ENCODE results near the gene SP7. TPM values are rescaled to one million over a fixed set of nuclear protein-coding genes. Genes with fewer than 3 reads are reported as not detected.

The SP7 gene
- total RNA-seq, 1 donor from 2014 or later, result 0.07 TPM

- H3K4me1 Mint-ChIP-seq, result peaks cover 27% of the 10 kb centered on the region
- H3K27ac Mint-ChIP-seq (ENCODE audit: unreplicated experiment), result no peak overlapping the region
- H3K36me3 Mint-ChIP-seq (ENCODE audit: low read depth), result no peaks in the 10 kb centered on the region
- DNase-seq (ENCODE audit: low read depth, low spot score), result no peak
- H3K9me3 Mint-ChIP-seq, result no peaks in the 10 kb centered on the region
- TF ChIP-seq CTCF (conservative IDR thresholded peaks at IDR 0.05), result no peak
- peaks cover 5% of the 10 kb centered on the region for H3K27me3 Mint-ChIP-seq (ENCODE audit: low read depth)
- H3K4me3 Mint-ChIP-seq, result peak overlapping the region; percentile 56
Observed at GRCh38 chr12:53328043-53328435, 8.1 kb downstream of the SP7 start.

- TF ChIP-seq CTCF (conservative IDR thresholded peaks at IDR 0.05), result peak; percentile 39
- Mint-ChIP-seq H3K4me1 (peaks cover 27% of the 10 kb centered on the region), H3K27me3 (ENCODE audit: low read depth) (peaks cover 5% of the 10 kb centered on the region), H3K4me3 (peak overlapping the region; percentile 82), H3K9me3 (no peaks in the 10 kb centered on the region), H3K27ac (ENCODE audit: unreplicated experiment) (no peak overlapping the region), H3K36me3 (ENCODE audit: low read depth) (no peaks in the 10 kb centered on the region)
- no peak for DNase-seq (ENCODE audit: low read depth, low spot score)
Observed at GRCh38 chr12:53327435-53328042, 8.6 kb downstream of the SP7 start.

GRCh38 chr12:53326460-53327185 lies 9.5 kb downstream of the SP7 start:
- no peak for TF ChIP-seq CTCF (conservative IDR thresholded peaks at IDR 0.05)
- Mint-ChIP-seq H3K4me1 (peaks cover 30% of the 10 kb centered on the region), H3K27me3 (ENCODE audit: low read depth) (peaks cover 5% of the 10 kb centered on the region), H3K9me3 (no peaks in the 10 kb centered on the region), H3K27ac (ENCODE audit: unreplicated experiment) (peak overlapping the region; percentile 43), H3K36me3 (ENCODE audit: low read depth) (no peaks in the 10 kb centered on the region), H3K4me3 (peak overlapping the region; percentile 85)
- DNase-seq (ENCODE audit: low read depth, low spot score), result no peak

- H3K4me3 Mint-ChIP-seq, result peak overlapping the region; percentile 85
- DNase-seq (ENCODE audit: low read depth, low spot score), result peak; percentile 44
- no peaks in the 10 kb centered on the region for H3K9me3 Mint-ChIP-seq
- H3K27me3 Mint-ChIP-seq (ENCODE audit: low read depth), result peaks cover 5% of the 10 kb centered on the region
- H3K27ac Mint-ChIP-seq (ENCODE audit: unreplicated experiment), result no peak overlapping the region
- H3K36me3 Mint-ChIP-seq (ENCODE audit: low read depth), result no peaks in the 10 kb centered on the region
- TF ChIP-seq CTCF (conservative IDR thresholded peaks at IDR 0.05), result no peak
- peaks cover 40% of the 10 kb centered on the region for H3K4me1 Mint-ChIP-seq
Observed at GRCh38 chr12:53325511-53326061, 10.6 kb downstream of the SP7 start.

GRCh38 chr12:53324779-53325510 lies 11.2 kb downstream of the SP7 start:
- TF ChIP-seq CTCF (conservative IDR thresholded peaks at IDR 0.05), result peak; percentile 77
- no peak overlapping the region for H3K27ac Mint-ChIP-seq (ENCODE audit: unreplicated experiment)
- peaks cover 5% of the 10 kb centered on the region for H3K27me3 Mint-ChIP-seq (ENCODE audit: low read depth)

More at GRCh38 chr12:53324779-53325510, 11.2 kb downstream of the SP7 start:
- H3K4me3 Mint-ChIP-seq, result peak overlapping the region; percentile 80
- DNase-seq (ENCODE audit: low read depth, low spot score), result peak; percentile 83
- H3K9me3 Mint-ChIP-seq, result no peaks in the 10 kb centered on the region
- H3K4me1 Mint-ChIP-seq, result peaks cover 47% of the 10 kb centered on the region
- H3K36me3 Mint-ChIP-seq (ENCODE audit: low read depth), result no peaks in the 10 kb centered on the region
